ENCODE data around the gene ASCL5.

The ASCL5 gene

GRCh38 chr1:201111156-201111555 lies 15.8 kb downstream of the ASCL5 start:
- no peak for DNase-seq (ENCODE audit: low read depth)

GRCh38 chr1:201110616-201111015 lies 16.4 kb downstream of the ASCL5 start:
- no peak for DNase-seq (ENCODE audit: low read depth)

- DNase-seq (ENCODE audit: low read depth), result no peak
These were observed 16.8 kb downstream of the ASCL5 start for GRCh38 chr1:201110138-201110537.

GRCh38 chr1:201109651-201110050 lies 17.3 kb downstream of the ASCL5 start:
- no peak for DNase-seq (ENCODE audit: low read depth)

- DNase-seq (ENCODE audit: low read depth), result no peak
These were observed 18.4 kb downstream of the ASCL5 start for GRCh38 chr1:201108614-201109013.

GRCh38 chr1:201105688-201106087 lies 21.3 kb downstream of the ASCL5 start:
- DNase-seq (ENCODE audit: low read depth), result no peak

GRCh38 chr1:201104141-201104540 lies 22.8 kb downstream of the ASCL5 start:
- DNase-seq (ENCODE audit: low read depth), result no peak

- DNase-seq (ENCODE audit: low read depth), result no peak
These were observed 23.3 kb downstream of the ASCL5 start for GRCh38 chr1:201103666-201104065.

- DNase-seq (ENCODE audit: low read depth), result no peak
These were observed 26.6 kb downstream of the ASCL5 start for GRCh38 chr1:201100169-201100930.

GRCh38 chr1:201098992-201099677 lies 27.8 kb downstream of the ASCL5 start:
- DNase-seq (ENCODE audit: low read depth), result no peak

GRCh38 chr1:201096977-201097856 lies 29.8 kb downstream of the ASCL5 start:
- no peak for DNase-seq (ENCODE audit: low read depth)

GRCh38 chr1:201096041-201096461 lies 30.9 kb downstream of the ASCL5 start:
- DNase-seq (ENCODE audit: low read depth), result no peak

- DNase-seq (ENCODE audit: low read depth), result no peak
These were observed 31.4 kb downstream of the ASCL5 start for GRCh38 chr1:201095581-201095980.

GRCh38 chr1:201094832-201095231 lies 32.2 kb downstream of the ASCL5 start:
- no peak for DNase-seq (ENCODE audit: low read depth)

GRCh38 chr1:201093962-201094361 lies 33.0 kb downstream of the ASCL5 start:
- no peak for DNase-seq (ENCODE audit: low read depth)

GRCh38 chr1:201093561-201093960 lies 33.4 kb downstream of the ASCL5 start:
- no peak for DNase-seq (ENCODE audit: low read depth)

- no peak for DNase-seq (ENCODE audit: low read depth)
These were observed 34.2 kb downstream of the ASCL5 start for GRCh38 chr1:201092738-201093137.

GRCh38 chr1:201091256-201091655 lies 35.7 kb downstream of the ASCL5 start:
- DNase-seq (ENCODE audit: low read depth), result no peak

- no peak for DNase-seq (ENCODE audit: low read depth)
These were observed 36.4 kb downstream of the ASCL5 start for GRCh38 chr1:201090541-201090940.

GRCh38 chr1:201089596-201089995 lies 37.4 kb downstream of the ASCL5 start:
- no peak for DNase-seq (ENCODE audit: low read depth)

- DNase-seq (ENCODE audit: low read depth), result no peak
These were observed 38.0 kb downstream of the ASCL5 start for GRCh38 chr1:201088901-201089525.

- DNase-seq (ENCODE audit: low read depth), result no peak
These were observed 38.6 kb downstream of the ASCL5 start for GRCh38 chr1:201088395-201088794.

Data from stimulated activated CD8-positive, alpha-beta memory T cell treated with anti-CD3 and anti-CD28 coated beads, Interleukin-15, amount 100 ng/mL, for 24 hours (primary cell).